Stimulated activated CD8-positive, alpha-beta memory T cell treated with anti-CD3 and anti-CD28 coated beads, Interleukin-15, amount 100 ng/mL, for 1 hour (primary cell): ENCODE data around the gene SMARCC1.

Experiments
- DNase-seq: peaks from one replicate; pipeline ENCODE4 v3.0.0-alpha.2; 2020; ENCODE audit warnings: low read depth

The SMARCC1 gene

GRCh38 chr3:47701388-47701787, 80.3 kb downstream of the SMARCC1 start:
- DNase-seq = no peak

- no peak for DNase-seq
These were observed 89.5 kb downstream of the SMARCC1 start for GRCh38 chr3:47692158-47692557.

GRCh38 chr3:47688488-47688887, 93.2 kb downstream of the SMARCC1 start:
- no peak for DNase-seq

- DNase-seq = no peak
These were observed 96.7 kb downstream of the SMARCC1 start for GRCh38 chr3:47685037-47685436.

GRCh38 chr3:47681016-47681415, 100.7 kb downstream of the SMARCC1 start:
- no peak for DNase-seq

- DNase-seq = no peak
These were observed 103.0 kb downstream of the SMARCC1 start for GRCh38 chr3:47678446-47679338.

- DNase-seq = no peak
These were observed 112.5 kb downstream of the SMARCC1 start for GRCh38 chr3:47669026-47669749.

- no peak for DNase-seq
These were observed 115.6 kb downstream of the SMARCC1 start for GRCh38 chr3:47666118-47666517.

GRCh38 chr3:47664519-47664918, 117.2 kb downstream of the SMARCC1 start:
- no peak for DNase-seq

- DNase-seq = no peak
These were observed 118.0 kb downstream of the SMARCC1 start for GRCh38 chr3:47663630-47664240.

- no peak for DNase-seq
These were observed 120.5 kb downstream of the SMARCC1 start for GRCh38 chr3:47661121-47661752.

- no peak for DNase-seq
These were observed 123.2 kb downstream of the SMARCC1 start for GRCh38 chr3:47658444-47658843.

GRCh38 chr3:47652142-47652541, 129.6 kb downstream of the SMARCC1 start:
- no peak for DNase-seq

GRCh38 chr3:47650294-47650693, 131.4 kb downstream of the SMARCC1 start:
- no peak for DNase-seq

GRCh38 chr3:47647550-47647949, 134.1 kb downstream of the SMARCC1 start:
- no peak for DNase-seq

- DNase-seq = no peak
These were observed 135.3 kb downstream of the SMARCC1 start for GRCh38 chr3:47646362-47646761.

- DNase-seq = no peak
These were observed 136.1 kb downstream of the SMARCC1 start for GRCh38 chr3:47645551-47645950.

GRCh38 chr3:47643092-47643491, 138.6 kb downstream of the SMARCC1 start:
- DNase-seq = no peak

GRCh38 chr3:47641739-47642138, 140.0 kb downstream of the SMARCC1 start:
- no peak for DNase-seq

- DNase-seq = no peak
These were observed 144.8 kb downstream of the SMARCC1 start for GRCh38 chr3:47636921-47637320.

- DNase-seq = no peak
These were observed 145.5 kb downstream of the SMARCC1 start for GRCh38 chr3:47636225-47636624.

- no peak for DNase-seq
These were observed 146.2 kb downstream of the SMARCC1 start for GRCh38 chr3:47635536-47635935.
